Neuronal stem cell (in vitro differentiated cells): ENCODE measurements around the gene LINGO3.

ENCODE experiments used
- DNase-seq: peaks from one replicate; pipeline ENCODE4 v3.0.0-alpha.2; 2013; ENCODE audit warnings: low spot score
- H2AFZ ChIP-seq: one replicate; pipeline ENCODE4 v1.6.1; 2013; ENCODE audit warnings: mild to moderate bottlenecking, low read length, inconsistent platforms
- H2AK5ac ChIP-seq: 2 replicates; pipeline ENCODE4 v1.6.1; 2013; ENCODE audit warnings: low read depth, mild to moderate bottlenecking, inconsistent platforms, low read length, moderate library complexity, mixed read lengths
- H2BK120ac ChIP-seq: 2 replicates; pipeline ENCODE4 v1.6.1; 2013; ENCODE audit warnings: low read depth, mild to moderate bottlenecking, inconsistent platforms, low read length, moderate library complexity, mixed read lengths
- H2BK12ac ChIP-seq: one replicate; pipeline ENCODE4 v1.6.1; 2013; ENCODE audit warnings: low read length, inconsistent platforms
- H2BK15ac ChIP-seq: 2 replicates; pipeline ENCODE4 v1.6.1; 2013; ENCODE audit warnings: mild to moderate bottlenecking, low read length, inconsistent platforms, mixed read lengths
- H2BK5ac ChIP-seq: one replicate; pipeline ENCODE4 v1.6.1; 2013; ENCODE audit warnings: inconsistent platforms, mild to moderate bottlenecking, low read length, moderate library complexity
- H3K14ac ChIP-seq: one replicate; pipeline ENCODE4 v1.6.1; 2013; ENCODE audit warnings: low read length, inconsistent platforms
- H3K18ac ChIP-seq: 2 replicates; pipeline ENCODE4 v1.6.1; 2013; ENCODE audit warnings: low read length, inconsistent platforms
- H3K23ac ChIP-seq: 2 replicates; pipeline ENCODE4 v1.6.1; 2013; ENCODE audit warnings: low read depth, mild to moderate bottlenecking, mixed read lengths, low read length, inconsistent platforms; ENCODE audit not compliant: poor library complexity
- H3K27ac ChIP-seq: replicated peaks from 3 replicates; pipeline ENCODE4 v1.5.1; 2013; ENCODE audit warnings: low read length, inconsistent platforms
- H3K27me3 ChIP-seq, 3 experiments: 2 replicates each; pipeline ENCODE4 v1.6.1; 2013; ENCODE audit warnings: low read length in 3 of 3, mild to moderate bottlenecking in 2 of 3, inconsistent platforms in 1 of 3, low read depth in 1 of 3, mixed read lengths in 1 of 3, moderate library complexity in 1 of 3; ENCODE audit not compliant: control insufficient read depth in 3 of 3, insufficient read depth in 3 of 3
- H3K36me3 ChIP-seq, 2 donors: replicated peaks in 1 of 2; 2 replicates each; pipeline ENCODE4 v1.6.1; 2013; ENCODE audit warnings: low read length in 2 of 2; ENCODE audit not compliant: control insufficient read depth in 2 of 2, insufficient read depth in 2 of 2
- H3K4ac ChIP-seq: 2 replicates; pipeline ENCODE4 v1.6.1; 2013; ENCODE audit warnings: inconsistent platforms, mild to moderate bottlenecking, low read length, moderate library complexity
- H3K4me1 ChIP-seq, 2 donors: 1 replicate in 1 of 2; 2 replicates in 1 of 2; pipeline ENCODE4 v1.6.1; 2013; ENCODE audit warnings: low read length in 2 of 2, low read depth in 1 of 2; ENCODE audit not compliant: control insufficient read depth in 2 of 2, insufficient read depth in 1 of 2
- H3K4me2 ChIP-seq: one replicate; pipeline ENCODE4 v1.6.1; 2013; ENCODE audit warnings: mild to moderate bottlenecking, low read length, inconsistent platforms; ENCODE audit not compliant: insufficient read depth, poor library complexity, severe bottlenecking
- H3K4me3 ChIP-seq, 2 donors: 2 replicates each; pipeline ENCODE4 v1.5.1; 2013; ENCODE audit warnings: low read length in 2 of 2, mild to moderate bottlenecking in 2 of 2, inconsistent platforms in 1 of 2, moderate library complexity in 1 of 2
- H3K79me1 ChIP-seq: one replicate; pipeline ENCODE4 v1.6.1; 2013; ENCODE audit warnings: low read depth, mild to moderate bottlenecking, inconsistent platforms, low read length, moderate library complexity
- H3K9ac ChIP-seq: one replicate; pipeline ENCODE4 v1.6.1; 2013; ENCODE audit warnings: mild to moderate bottlenecking, low read depth, low read length, inconsistent platforms; ENCODE audit not compliant: poor library complexity
- H3K9me3 ChIP-seq, 2 donors: replicated peaks in 1 of 2; 2 replicates each; pipeline versions ENCODE3 to v1.6.1; 2013; ENCODE audit warnings: low read length in 2 of 2, mild to moderate bottlenecking in 2 of 2, inconsistent platforms in 1 of 2, low read depth in 1 of 2, mixed read lengths in 1 of 2, moderate library complexity in 1 of 2; ENCODE audit not compliant: control insufficient read depth in 2 of 2, insufficient read depth in 1 of 2
- H4K8ac ChIP-seq: one replicate; pipeline ENCODE4 v1.6.1; 2013; ENCODE audit warnings: low read depth, mild to moderate bottlenecking, inconsistent platforms, low read length, moderate library complexity
- H4K91ac ChIP-seq: one replicate; pipeline ENCODE4 v1.6.1; 2013; ENCODE audit warnings: low read length, low read depth, mild to moderate bottlenecking, inconsistent platforms; ENCODE audit not compliant: poor library complexity
- WGBS, 2 donors: extraction: QIAGEN DNeasy Blood & Tissue Kit; methylation state at CpG; one replicate each; pipeline ENCODE4 v1.1.7; 2013; ENCODE audit warnings: missing lambda C conversion rate in 2 of 2, mixed read lengths in 1 of 2; ENCODE audit not compliant: insufficient read length in 2 of 2, insufficient replicate concordance in 1 of 2; ENCODE audit errors: extremely low coverage in 2 of 2; 5-methylcytosine and 5-hydroxymethylcytosine counted together

Gene LINGO3

DNA sequence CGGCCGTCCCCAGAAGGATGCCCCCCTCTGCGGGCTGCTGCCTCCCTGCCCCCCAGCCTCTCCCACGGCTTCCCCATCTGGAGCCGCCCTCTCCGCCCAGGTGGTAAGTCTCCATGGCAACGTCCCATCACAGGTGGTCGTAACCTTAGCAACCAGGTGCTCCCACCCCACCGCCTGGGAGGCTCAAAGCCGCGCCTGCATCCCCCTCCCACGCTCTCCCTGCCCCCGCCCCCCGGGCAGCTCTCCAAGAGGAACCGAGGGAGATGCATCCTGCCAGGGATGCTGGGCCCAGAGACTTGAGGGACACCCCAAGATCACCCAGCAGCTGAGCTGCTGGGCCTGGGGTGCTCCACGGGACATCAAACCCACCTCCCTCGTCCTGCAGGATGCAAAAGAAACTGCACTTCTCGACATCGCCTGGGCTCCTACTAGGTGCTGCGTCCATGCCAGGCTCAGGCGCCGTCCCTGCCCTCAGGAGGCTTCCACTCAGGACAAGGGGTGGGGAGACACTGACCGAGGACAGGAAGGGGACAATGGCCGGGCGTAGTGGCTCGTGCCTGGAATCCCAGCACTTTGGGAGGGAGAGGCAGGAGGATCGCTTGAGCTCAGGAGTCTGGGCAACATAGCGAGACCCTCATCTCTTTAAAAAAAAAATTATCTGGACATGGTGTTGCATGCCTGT lies 5.0 kb upstream of the LINGO3 start:
- no CpG with 5 or more reads among the region's 28 CpGs for WGBS, 2 donors

DNA sequence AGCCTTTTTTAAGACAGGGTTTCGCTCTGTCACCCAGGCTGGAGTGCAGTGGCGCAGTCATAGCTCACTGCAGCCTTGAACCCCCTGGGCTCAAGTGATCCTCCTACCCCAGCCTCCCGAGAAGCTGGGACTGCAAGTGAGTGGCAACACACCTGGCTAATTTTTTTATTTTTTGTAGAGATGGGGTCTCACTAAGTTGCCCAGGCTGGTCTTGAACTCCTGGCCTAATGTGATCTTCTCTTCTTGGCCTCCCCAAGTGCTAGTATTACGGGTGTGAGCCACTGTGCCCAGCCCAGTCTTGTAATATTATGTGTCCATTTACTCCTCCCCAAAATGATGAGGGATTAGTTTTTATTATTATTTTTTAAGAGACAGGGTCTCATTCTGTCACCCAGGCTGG lies 3.1 kb upstream of the LINGO3 start:
- Histone ChIP-seq H3K9me3 (peaks cover 5 to 11% of the 10 kb centered on the region in 2 donors), H2BK12ac (no peak overlapping the region), H4K91ac (no peak overlapping the region), H4K8ac (no peak overlapping the region), H3K18ac (no peak overlapping the region), H3K4me1 (peaks cover 2% of the 10 kb centered on the region in 2 donors), H2AK5ac (no peak overlapping the region), H3K4me3 (no peak overlapping the region), H3K14ac (no peak overlapping the region), H2AFZ (no peak overlapping the region), H3K27ac (no peak overlapping the region), H2BK15ac (no peak overlapping the region), H3K36me3 (no peaks in the 10 kb centered on the region), H3K23ac (no peak overlapping the region), H3K9ac (no peak overlapping the region), H3K27me3 (peaks cover 0 to 47% (median 22%) of the 10 kb centered on the region in 3 experiments), H2BK120ac (no peak overlapping the region), H2BK5ac (no peak overlapping the region), H3K79me1 (no peaks in the 10 kb centered on the region), H3K4ac (no peak overlapping the region), H3K4me2 (no peak overlapping the region)
- DNase-seq = no peak
- no CpG with 5 or more reads among the region's 4 CpGs for WGBS, 2 donors

More for the DNA sequence above, 5.0 kb upstream of the LINGO3 start:
- no peak for DNase-seq
- Histone ChIP-seq H3K23ac (peak overlapping the region; percentile 85), H3K27ac (no peak overlapping the region), H3K4ac (peak overlapping the region; percentile 53), H3K4me1 (peaks cover 4 to 8% of the 10 kb centered on the region in 2 donors), H4K91ac (no peak overlapping the region), H3K27me3 (peaks cover 0 to 29% (median 9%) of the 10 kb centered on the region in 3 experiments), H3K9me3 (peaks cover 5 to 11% of the 10 kb centered on the region in 2 donors), H4K8ac (no peak overlapping the region), H2BK120ac (no peak overlapping the region), H3K9ac (peak overlapping the region; percentile 21), H2BK15ac (no peak overlapping the region), H2AFZ (no peak overlapping the region), H3K79me1 (peaks cover 2% of the 10 kb centered on the region), H2BK5ac (no peak overlapping the region), H3K4me2 (no peak overlapping the region), H2BK12ac (peak overlapping the region; percentile 58), H3K14ac (peak overlapping the region; percentile 21), H3K36me3 (no peaks in the 10 kb centered on the region), H2AK5ac (peak overlapping the region; percentile 37), H3K18ac (no peak overlapping the region), H3K4me3 (peak overlapping the region in 1 of 2 donors; percentile 61)

DNA sequence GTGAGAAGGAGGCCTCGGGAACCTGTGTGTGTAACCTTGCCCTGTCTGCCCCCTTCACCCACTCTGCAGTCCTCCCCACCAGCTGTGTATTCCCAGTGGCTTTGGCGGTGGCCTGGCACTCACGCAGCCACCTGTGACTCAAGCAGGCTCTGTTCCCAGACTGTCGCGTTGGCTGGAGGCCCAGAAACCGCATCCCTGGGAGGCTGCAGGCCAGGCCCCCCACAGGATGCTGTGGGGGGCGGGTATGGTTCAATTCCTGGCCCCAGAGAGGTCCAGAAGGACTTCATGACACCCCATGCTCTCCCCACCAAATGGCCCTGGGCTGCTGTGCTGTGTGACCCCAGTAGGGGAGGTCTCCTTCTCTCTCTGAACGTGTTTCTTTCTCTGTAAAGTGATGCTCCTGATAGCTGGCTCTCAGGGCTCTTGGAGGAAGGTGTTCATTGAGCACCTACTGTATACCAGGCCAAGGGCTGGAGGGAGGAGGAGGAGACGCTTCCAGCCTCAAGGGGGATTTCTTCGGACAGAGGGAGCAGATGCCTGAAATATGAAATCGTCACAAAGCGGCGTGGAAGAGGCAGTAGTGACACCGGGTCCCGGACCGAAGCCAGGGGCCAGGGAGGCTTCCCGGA lies 1.9 kb upstream of the LINGO3 start:
- Histone ChIP-seq H2BK12ac (no peak overlapping the region), H2BK15ac (no peak overlapping the region), H3K14ac (no peak overlapping the region), H3K4me2 (no peak overlapping the region), H3K27ac (no peak overlapping the region), H4K8ac (no peak overlapping the region), H3K4ac (no peak overlapping the region), H2AK5ac (peak overlapping the region; percentile 88), H3K79me1 (no peaks in the 10 kb centered on the region), H3K36me3 (no peaks in the 10 kb centered on the region), H3K18ac (peak overlapping the region; percentile 65), H2BK120ac (no peak overlapping the region), H3K9me3 (peaks cover 4 to 5% of the 10 kb centered on the region in 2 donors), H4K91ac (no peak overlapping the region), H3K4me1 (peaks cover 0 to 1% of the 10 kb centered on the region in 2 donors), H3K23ac (peak overlapping the region; percentile 43), H3K27me3 (peaks cover 0 to 60% (median 24%) of the 10 kb centered on the region in 3 experiments), H3K9ac (no peak overlapping the region), H2BK5ac (no peak overlapping the region), H2AFZ (no peak overlapping the region), H3K4me3 (no peak overlapping the region)
- DNase-seq = no peak
- no CpG with 5 or more reads among the region's 17 CpGs for WGBS, 2 donors

- H3K23ac ChIP-seq = peak overlapping the region; percentile 31
- no peak overlapping the region for H3K27ac ChIP-seq
- no peak for DNase-seq
- H2BK15ac ChIP-seq = peak overlapping the region; percentile 75
- H3K36me3 ChIP-seq = no peaks in the 10 kb centered on the region
- H3K4me2 ChIP-seq = peak overlapping the region; percentile 49
- peak overlapping the region; percentile 89 for H3K18ac ChIP-seq
- H3K27me3 ChIP-seq = peaks cover 0 to 80% (median 28%) of the 10 kb centered on the region in 3 experiments
- peak overlapping the region; percentile 68 for H2AFZ ChIP-seq
- no peaks in the 10 kb centered on the region for H3K79me1 ChIP-seq
- H4K91ac ChIP-seq = no peak overlapping the region
- H3K14ac ChIP-seq = peak overlapping the region; percentile 38
- H3K9me3 ChIP-seq = no peaks in the 10 kb centered on the region
- H3K4me3 ChIP-seq = peak overlapping the region in 1 of 2 donors; percentile 63
- peak overlapping the region; percentile 90 for H2BK12ac ChIP-seq
- peak overlapping the region; percentile 60 for H3K9ac ChIP-seq
- WGBS, 2 donors = no CpG with 5 or more reads among the region's 33 CpGs
- H3K4me1 ChIP-seq = peaks cover 4 to 6% of the 10 kb centered on the region in 2 donors
- peak overlapping the region; percentile 72 for H2BK120ac ChIP-seq
- H4K8ac ChIP-seq = no peak overlapping the region
- no peak overlapping the region for H3K4ac ChIP-seq
- H2BK5ac ChIP-seq = no peak overlapping the region
- H2AK5ac ChIP-seq = peak overlapping the region; percentile 78
These were observed 389 bp downstream of the LINGO3 start for GRCh38 chr19:2307518-2308012.
